Ammon's horn (tissue), 1 donor: ENCODE data around the gene PPP1R13B.

Source experiments
- DNase-seq: peaks from one replicate; pipeline ENCODE4 v3.0.0-alpha.2; 2016; ENCODE audit warnings: low spot score

Gene PPP1R13B

DNA sequence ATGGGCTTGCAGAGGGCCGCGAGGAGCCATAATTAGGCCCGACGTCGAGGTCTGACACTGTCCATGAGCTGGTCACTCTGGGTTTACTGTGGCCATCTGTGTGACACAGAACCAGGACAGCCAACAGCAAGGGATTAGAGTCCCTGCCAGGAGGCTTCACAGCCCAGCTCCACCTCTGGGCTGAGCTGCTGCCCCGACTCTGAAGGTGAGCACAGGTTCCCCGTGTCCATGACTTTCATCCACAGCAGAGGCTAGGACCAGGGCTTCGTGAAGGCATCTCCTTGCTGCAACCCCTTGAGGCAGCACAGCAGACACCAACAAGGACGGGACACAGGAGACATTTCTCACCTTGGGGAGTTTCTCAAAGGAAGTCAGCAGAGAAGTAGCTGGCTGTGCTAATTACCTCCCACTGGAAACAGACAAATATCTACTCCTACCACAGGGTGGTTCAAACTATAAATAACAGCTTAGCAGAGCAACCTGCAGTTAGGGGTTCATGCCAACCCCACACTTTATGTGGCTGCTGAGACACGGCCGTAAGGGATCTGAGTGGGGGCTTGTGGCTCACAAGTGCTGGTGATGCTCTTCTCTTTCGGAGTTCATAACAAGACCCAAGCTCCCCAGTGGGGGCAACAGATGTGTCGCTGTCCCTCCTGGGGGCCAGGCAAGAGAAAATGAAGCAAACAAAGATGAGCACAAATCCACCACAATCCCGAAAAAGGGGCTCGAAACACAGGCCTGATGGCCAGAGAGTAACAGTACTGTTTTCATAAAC, 102.6 kb downstream of the PPP1R13B start:
- no peak for DNase-seq

DNA sequence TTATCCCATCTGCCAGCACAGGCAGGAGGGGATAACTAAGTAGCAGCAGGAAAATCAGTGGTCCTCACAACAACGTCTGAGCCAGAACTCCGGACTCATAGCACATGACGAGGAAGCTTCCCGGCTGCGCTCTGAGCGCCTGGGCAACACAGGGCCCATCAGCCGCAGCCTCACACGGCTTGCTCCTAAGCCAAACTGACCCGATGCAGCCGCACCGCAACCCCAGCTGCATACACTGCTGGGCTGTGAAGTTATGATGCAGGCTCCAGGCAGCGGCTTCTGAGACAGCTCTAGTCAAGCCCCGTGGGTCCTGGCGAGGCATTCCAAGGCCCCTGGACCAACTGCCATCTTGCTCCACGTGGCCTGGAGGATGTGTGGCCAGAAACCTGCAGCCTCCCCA, 103.7 kb downstream of the PPP1R13B start:
- DNase-seq = no peak

- DNase-seq = no peak
Observed at GRCh38 chr14:103742499-103743255, 104.7 kb downstream of the PPP1R13B start.

GRCh38 chr14:103741876-103742275, 105.5 kb downstream of the PPP1R13B start:
- no peak for DNase-seq

DNA sequence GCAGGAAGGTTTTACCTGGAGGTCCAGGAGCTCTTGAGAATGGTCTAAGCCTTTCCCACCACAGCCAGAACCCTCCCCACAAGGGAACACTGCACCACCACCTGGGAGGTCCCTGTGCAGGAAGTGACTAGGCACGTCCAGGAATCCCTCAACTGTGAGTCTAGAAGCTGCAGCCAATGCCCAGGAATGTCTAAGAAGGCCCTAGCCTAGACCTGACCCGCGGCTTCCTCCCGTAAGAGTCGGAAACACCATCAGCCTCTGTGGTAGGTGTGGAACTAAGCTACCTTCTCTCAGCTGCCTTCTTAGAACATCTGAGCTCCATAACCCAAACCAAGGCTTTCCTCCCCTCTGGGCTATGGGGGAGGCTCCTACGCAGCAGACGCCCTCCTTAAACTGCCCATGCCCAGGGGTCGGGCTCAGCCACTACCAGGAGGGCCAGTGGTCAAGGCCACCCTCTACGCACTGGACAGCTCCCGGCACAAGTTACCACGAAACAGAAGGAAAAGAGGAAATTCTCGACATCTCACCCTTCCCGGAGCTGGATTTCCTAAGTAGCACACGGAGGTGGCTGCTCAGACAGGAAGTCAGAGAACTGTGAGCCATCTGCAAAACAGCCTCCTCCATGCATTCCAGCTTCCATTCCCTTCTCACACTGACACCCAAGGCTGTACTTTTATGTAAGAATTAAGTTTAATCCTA, 106.2 kb downstream of the PPP1R13B start:
- DNase-seq = no peak

GRCh38 chr14:103739793-103740501, 107.4 kb downstream of the PPP1R13B start:
- DNase-seq = no peak

DNA sequence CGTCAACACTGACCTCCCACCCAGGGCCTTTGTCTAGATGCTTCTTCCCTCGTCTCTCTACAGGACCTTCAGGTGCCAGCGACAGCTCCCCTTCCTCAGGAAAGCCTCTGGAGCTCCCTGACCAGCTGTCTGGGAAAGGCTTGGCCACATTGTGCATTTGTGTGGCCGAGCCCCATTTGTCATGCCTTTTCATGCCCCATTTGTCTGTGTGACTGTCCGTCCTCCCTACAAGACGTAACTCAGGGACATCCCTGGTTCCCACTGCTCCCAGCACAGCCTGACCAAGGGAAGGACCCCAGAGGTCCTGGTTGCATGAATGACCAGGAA, 107.9 kb downstream of the PPP1R13B start:
- DNase-seq = no peak

DNA sequence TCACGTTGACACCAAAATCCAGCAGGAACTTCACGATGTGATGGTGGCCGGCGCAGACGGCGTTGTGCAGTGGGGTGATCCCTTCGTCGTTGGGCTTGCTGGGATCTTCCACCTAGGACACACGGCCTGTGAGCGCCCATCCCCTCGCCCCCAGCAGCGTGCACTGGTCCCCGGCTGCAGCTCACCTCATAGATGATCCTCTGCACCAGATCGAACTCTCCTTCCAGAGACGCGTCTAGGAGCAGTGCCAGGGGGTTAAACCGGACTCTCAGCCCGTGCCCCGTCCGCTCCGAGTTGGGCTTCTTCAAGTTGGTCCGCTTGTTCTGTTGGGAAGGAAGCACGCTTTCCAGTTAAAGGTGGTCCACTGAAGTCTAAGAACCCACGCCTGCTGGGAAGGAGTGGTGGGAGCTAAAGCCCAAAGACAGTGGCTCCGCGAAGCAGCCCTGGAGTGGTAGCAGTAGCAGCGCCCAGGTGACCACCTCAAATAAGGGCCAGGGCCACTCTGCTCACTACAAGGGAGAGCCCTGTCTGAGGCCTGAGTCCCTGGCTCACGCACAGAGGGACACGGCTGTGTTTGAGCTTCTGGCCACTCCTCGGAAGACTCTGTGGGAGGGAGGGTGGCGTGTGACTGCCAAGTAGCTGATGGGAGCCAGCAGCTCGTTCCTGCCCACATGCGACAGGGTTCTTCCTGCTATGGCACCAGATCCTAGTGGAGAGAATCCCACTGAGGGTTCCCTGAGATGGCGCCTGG, 108.5 kb downstream of the PPP1R13B start:
- DNase-seq = peak; percentile 72

DNA sequence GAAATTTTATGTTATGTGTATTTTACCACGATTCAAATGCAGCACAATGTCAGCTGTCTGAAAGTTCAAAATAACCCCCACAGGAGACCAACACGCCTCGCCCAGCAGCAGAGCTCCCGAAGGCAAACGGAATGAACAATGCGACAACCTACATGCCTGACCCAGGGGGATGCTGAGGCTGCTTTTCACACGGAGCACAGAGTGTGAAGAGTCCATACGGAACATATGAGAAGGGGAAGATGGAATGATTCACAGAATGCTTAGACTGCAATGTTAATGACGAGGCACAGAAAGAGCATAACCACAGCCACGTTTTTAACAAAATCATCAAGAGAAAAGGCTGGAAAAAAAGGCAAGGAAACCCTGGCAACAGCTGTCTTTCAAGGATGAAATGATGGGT, 109.2 kb downstream of the PPP1R13B start:
- no peak for DNase-seq

- no peak for DNase-seq
Observed at GRCh38 chr14:103737432-103738045, 109.8 kb downstream of the PPP1R13B start.

- DNase-seq = no peak
Observed at GRCh38 chr14:103736546-103737431, 110.6 kb downstream of the PPP1R13B start.

- no peak for DNase-seq
Observed at GRCh38 chr14:103735815-103736545, 111.4 kb downstream of the PPP1R13B start.

DNA sequence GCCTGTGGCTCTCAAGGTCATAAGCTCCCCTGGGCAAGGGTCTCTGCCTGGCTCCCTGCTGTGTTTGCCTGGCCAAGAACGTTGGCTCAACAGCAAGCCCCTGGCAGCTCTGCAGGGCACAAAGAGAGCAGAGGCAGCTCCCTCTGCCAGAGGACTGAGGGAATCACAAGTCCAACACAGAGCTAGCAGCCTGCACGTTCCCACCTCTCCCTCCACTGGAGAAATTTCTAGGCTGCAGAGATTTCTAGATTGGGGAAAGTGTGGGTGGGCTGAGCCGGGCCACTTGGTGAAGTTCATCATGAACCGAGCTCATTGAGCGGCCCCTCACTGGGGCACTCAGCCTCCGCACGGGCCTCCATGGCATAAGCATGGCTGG, 111.9 kb downstream of the PPP1R13B start:
- DNase-seq = no peak

- DNase-seq = no peak
Observed at GRCh38 chr14:103735022-103735421, 112.4 kb downstream of the PPP1R13B start.

GRCh38 chr14:103734081-103734888, 113.1 kb downstream of the PPP1R13B start:
- DNase-seq = no peak

DNA sequence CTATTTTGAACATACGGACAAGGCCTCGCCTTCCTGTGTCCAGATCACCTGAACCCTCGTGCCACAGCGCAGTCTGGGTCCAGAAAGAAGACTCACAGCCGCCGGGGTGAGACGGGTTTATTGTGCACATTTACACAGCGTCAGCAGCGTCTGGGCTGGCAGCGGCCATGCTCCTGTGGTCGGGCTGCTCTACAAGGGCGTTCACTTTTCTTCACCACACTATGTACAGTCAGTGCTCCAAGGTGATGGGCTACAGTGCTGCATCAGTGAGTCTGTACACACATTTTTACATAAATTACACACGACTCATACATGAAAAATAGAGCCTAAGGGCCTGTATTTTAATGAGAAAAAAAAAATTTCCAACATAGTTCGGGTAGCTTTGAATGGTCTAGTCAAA, 113.7 kb downstream of the PPP1R13B start:
- DNase-seq = no peak

DNA sequence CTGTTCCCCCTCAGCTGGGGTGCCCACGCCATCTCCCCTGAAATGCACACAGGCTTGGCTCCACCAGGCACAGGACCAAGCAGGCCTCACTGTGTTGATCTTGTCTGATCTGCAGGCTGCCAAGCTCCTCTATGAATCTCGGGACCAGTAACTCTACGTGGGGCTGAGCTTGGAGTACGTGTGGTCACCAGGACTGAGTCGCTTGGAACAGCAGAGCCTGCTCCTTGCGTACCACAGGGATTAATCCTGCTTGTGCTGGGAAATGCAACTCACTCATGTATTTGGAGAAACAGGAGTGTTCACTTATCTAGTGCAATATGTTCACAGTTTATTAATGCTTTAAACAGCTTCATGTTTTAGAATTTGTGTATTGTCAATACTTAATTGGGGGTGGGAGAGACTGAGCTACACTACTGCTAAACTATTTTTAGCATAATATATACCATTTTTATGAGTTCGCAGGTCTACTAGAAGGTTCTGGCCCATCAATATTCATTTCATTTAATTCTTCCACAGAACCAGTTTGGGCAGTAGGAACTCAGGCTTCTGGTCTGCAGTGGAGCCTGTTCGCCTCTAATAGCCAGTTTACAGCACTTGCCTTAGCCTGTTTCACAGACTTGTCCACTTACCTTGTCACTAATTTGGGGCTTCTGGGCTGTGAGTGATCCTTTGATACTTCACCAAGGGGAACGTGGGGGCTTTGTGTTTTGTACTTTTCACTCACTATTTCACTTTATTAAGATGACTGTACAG, 114.3 kb downstream of the PPP1R13B start:
- DNase-seq = no peak
